ENCODE data around the gene HSPA6. TPM values are rescaled to one million over a fixed set of nuclear protein-coding genes. Genes with fewer than 3 reads are reported as not detected.
"Not testable (repeated sequence)": the region's sequence is repeated elsewhere in the genome, so short reads cannot be mapped to it uniquely, and the experiment has no call there.

The HSPA6 gene
- total RNA-seq: 2.8 TPM

DNA sequence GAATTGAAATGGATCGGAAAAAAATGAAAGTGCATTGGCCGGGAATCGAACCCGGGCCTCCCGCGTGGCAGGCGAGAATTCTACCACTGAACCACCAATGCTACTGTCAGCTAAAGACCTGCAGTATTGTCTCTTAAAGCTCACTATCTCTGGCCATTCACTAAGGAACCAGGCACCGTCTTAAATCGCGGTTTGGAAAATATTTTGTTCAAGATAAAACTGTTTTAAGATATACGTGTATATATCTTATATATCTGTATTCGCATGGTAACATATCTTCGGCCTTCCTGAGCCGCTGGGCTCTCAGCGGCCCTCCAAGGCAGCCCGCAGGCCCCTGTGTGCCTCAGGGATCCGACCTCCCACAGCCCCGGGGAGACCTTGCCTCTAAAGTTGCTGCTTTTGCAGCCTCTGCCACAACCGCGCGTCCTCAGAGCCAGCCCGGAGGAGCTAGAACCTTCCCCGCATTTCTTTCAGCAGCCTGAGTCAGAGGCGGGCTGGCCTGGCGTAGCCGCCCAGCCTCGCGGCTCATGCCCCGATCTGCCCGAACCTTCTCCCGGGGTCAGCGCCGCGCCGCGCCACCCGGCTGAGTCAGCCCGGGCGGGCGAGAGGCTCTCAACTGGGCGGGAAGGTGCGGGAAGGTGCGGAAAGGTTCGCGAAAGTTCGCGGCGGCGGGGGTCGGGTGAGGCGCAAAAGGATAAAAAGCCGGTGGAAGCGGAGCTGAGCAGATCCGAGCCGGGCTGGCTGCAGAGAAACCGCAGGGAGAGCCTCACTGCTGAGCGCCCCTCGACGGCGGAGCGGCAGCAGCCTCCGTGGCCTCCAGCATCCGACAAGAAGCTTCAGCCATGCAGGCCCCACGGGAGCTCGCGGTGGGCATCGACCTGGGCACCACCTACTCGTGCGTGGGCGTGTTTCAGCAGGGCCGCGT, at the start of gene HSPA6:
Gene HSPA6, plus strand, starts transcription at position 724 of the 925 bp plus-strand sequence. Its CDS starts 119 bp downstream, at position 843.
- Histone ChIP-seq H3K4me1 (ENCODE audit: insufficient read depth, low read length) (peaks cover 16% of the 10 kb centered on the region), H3K4me3 (ENCODE audit: low read length) (peak within 1 kb of the TSS; percentile 70)
- H3K9me3 ChIP-seq (ENCODE audit: low read depth, low read length); H3K27me3 ChIP-seq (ENCODE audit: insufficient read depth, low read length): not testable (repeated sequence)

DNA sequence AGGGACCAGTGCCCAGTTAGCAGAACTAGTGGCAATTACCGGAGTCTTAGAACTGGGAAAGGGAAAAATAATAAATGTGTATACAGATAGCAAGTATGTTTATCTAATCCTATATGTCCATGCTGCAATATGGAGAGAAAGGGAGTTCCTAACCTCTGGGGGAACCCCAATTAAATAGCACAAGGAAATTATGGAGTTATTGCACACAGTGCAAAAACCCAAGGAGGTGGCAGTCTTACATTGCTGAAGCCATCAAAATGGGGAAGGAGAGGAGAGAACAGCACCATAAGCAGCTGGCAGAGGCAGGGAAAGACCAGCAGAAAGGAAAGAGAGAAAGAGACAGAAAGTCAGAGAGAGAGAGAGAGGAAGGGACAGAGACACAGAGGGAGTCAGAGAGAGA, 46.6 kb upstream of the HSPA6 start:
- H3K4me1 ChIP-seq (ENCODE audit: insufficient read depth, low read length); H3K4me3 ChIP-seq (ENCODE audit: low read length); H3K9me3 ChIP-seq (ENCODE audit: low read depth, low read length): not testable (repeated sequence)
- H3K27me3 ChIP-seq (ENCODE audit: insufficient read depth, low read length): peaks cover 31% of the 10 kb centered on the region

DNA sequence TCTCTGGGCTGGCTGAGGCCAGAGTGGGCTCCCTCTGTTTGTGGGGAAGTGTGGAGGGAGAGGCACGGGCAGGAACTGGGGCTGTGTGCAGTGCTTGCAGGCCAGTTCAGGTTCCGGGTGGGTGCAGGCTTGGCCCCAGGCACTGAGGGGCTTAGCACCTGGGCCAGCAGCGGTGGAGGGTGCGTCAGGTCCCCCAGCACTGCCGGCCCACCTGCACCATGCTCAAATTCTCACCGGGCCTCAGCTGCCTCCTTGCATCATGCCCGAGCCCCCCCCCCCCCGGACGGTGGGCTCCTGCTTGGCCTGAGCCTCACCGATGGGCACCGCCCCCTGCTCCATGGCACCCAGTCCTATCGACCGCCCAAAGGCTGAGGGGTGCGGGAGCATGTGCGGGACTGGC, 45.4 kb upstream of the HSPA6 start:
- Histone ChIP-seq H3K4me1 (ENCODE audit: insufficient read depth, low read length) (no peaks in the 10 kb centered on the region), H3K27me3 (ENCODE audit: insufficient read depth, low read length) (peaks cover 24% of the 10 kb centered on the region), H3K4me3 (ENCODE audit: low read length) (no peak overlapping the region), H3K9me3 (ENCODE audit: low read depth, low read length) (no peaks in the 10 kb centered on the region)

DNA sequence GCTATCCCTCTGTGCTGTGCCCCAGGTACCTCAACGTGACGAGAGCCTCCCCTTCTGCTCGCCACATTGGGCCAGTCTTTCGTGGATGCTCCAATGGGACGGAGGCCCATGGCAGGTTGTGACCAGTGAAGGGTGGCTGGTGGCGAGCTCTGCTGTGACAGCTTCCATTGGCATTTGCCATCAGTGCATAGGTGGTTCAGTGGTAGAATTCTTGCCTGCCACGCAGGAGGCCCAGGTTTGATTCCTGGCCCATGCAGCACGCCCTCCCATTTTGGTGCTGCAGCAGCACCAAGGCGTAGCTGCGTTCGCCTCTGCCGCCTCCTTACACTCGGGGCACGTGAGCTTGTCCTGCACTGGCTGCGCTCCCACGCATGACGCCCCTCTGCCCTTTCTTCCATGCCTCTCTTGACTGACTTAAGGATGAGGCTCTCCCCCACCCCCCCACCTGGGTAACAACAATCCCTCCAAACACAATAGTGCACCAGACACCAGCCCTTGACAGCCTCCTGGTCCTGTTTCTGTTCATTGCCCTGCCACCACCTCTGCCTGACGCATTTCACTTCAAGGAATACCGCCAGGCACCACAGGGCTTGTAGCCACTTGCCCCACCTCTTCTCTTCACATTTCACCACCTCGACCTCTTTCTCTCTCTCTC, 43.8 kb upstream of the HSPA6 start:
- peaks cover 16% of the 10 kb centered on the region for H3K27me3 ChIP-seq (ENCODE audit: insufficient read depth, low read length)
- H3K4me1 ChIP-seq (ENCODE audit: insufficient read depth, low read length): no peaks in the 10 kb centered on the region
- H3K9me3 ChIP-seq (ENCODE audit: low read depth, low read length): no peaks in the 10 kb centered on the region
- no peak overlapping the region for H3K4me3 ChIP-seq (ENCODE audit: low read length)

DNA sequence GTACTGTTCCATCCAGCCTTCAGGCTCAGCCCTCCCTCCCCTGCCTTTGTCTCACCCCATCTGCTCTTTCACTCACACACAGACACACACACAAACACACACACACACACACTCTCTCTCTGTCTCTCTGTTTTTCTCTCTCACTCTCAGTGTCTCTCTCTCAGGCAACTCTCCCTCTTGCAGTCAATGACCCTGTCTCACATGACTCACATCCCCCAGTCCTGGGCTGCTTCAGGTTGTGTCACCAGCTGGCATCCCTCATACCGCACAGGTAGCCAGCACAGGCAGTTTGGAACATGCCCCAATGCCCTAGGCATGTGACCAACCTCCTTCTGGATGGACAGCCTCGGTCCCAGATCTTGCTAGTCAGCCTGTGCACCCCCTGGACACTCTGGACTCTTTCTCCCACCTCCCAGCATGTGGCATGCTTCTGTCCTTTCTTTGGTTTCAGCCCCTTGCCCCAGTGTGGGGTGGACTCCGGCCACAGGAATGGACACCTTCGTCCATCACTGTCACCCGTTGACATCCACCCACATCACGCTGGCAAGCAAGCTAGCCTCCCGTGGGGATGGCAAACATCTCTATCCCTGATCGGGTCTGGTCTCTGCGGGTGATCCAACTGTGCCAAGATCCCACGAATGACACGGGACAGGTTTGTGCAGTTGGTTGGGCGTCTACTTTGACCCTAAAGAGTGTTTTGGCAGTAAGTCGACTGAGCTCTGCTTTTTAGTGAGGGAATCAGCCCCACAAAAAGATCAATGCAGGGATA, 42.5 kb upstream of the HSPA6 start:
- Histone ChIP-seq H3K4me1 (ENCODE audit: insufficient read depth, low read length) (peaks cover under 1% of the 10 kb centered on the region), H3K27me3 (ENCODE audit: insufficient read depth, low read length) (peaks cover 16% of the 10 kb centered on the region), H3K9me3 (ENCODE audit: low read depth, low read length) (no peaks in the 10 kb centered on the region), H3K4me3 (ENCODE audit: low read length) (no peak overlapping the region)

DNA sequence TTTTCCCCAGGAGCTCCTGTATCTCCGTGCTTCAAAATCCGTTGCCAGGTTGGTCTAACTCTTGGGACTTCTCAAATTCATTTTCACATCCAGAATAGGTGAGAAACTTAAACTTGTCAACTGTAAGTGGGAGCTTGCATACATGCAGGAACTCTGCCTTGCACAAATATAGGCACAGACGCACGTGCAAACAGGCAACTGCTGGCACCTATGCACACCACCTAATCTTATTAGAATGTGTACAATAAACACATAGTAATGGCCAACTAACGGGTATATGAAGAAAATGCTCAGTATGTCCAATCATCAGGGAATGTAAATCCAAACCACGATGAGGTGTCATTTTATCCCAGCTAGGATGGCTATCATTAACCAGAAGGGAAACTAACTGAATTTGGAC, 41.7 kb upstream of the HSPA6 start:
- Histone ChIP-seq H3K27me3 (ENCODE audit: insufficient read depth, low read length) (peaks cover 16% of the 10 kb centered on the region), H3K4me1 (ENCODE audit: insufficient read depth, low read length) (peaks cover 8% of the 10 kb centered on the region), H3K4me3 (ENCODE audit: low read length) (no peak overlapping the region), H3K9me3 (ENCODE audit: low read depth, low read length) (no peaks in the 10 kb centered on the region)

DNA sequence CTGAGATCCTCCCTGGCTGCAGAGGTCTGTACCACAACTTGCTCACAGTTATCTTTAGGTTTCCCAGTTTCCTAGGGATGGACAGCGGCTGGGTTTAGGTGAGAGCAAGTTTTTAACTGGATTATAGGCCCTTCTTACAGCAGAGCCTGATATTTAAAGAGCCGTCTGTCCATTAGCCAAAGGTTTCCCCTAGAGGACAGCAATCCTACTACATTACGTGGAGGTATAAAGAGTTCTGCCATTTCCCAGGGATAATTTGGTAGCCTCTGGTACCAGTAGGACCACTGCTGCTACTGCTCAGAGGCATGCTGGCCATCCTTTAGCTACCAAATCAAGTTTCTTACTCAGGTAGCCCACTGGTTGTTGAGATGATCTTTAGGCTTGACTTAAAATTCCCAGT, 41.0 kb upstream of the HSPA6 start:
- Histone ChIP-seq H3K9me3 (ENCODE audit: low read depth, low read length) (no peaks in the 10 kb centered on the region), H3K4me1 (ENCODE audit: insufficient read depth, low read length) (peaks cover 8% of the 10 kb centered on the region)

DNA sequence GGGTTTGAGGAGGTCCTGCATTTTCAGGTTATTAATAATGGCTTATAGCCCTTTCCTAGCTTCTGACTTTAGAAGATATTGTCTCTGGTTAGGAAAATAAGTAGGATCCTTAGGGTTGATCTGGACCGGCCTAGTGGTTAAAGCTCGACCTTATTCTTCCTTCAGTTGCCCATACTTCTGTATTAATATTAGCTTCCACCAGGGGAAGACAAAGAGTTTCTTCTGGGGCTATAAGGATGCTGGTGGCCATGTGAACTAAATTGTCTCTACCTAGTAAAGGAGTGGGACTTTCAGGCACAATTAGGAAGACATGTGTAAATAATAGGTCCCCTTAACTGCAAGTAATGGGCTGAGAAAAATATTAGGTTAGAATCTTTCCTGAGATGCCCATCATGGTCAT, 39.7 kb upstream of the HSPA6 start:
- H3K9me3 ChIP-seq (ENCODE audit: low read depth, low read length): no peaks in the 10 kb centered on the region
- H3K4me1 ChIP-seq (ENCODE audit: insufficient read depth, low read length): peaks cover 8% of the 10 kb centered on the region
- peaks cover 18% of the 10 kb centered on the region for H3K27me3 ChIP-seq (ENCODE audit: insufficient read depth, low read length)
- H3K4me3 ChIP-seq (ENCODE audit: low read length): no peak overlapping the region

More for the DNA sequence above, 41.0 kb upstream of the HSPA6 start:
- Histone ChIP-seq H3K4me3 (ENCODE audit: low read length) (no peak overlapping the region), H3K27me3 (ENCODE audit: insufficient read depth, low read length) (peaks cover 16% of the 10 kb centered on the region)

DNA sequence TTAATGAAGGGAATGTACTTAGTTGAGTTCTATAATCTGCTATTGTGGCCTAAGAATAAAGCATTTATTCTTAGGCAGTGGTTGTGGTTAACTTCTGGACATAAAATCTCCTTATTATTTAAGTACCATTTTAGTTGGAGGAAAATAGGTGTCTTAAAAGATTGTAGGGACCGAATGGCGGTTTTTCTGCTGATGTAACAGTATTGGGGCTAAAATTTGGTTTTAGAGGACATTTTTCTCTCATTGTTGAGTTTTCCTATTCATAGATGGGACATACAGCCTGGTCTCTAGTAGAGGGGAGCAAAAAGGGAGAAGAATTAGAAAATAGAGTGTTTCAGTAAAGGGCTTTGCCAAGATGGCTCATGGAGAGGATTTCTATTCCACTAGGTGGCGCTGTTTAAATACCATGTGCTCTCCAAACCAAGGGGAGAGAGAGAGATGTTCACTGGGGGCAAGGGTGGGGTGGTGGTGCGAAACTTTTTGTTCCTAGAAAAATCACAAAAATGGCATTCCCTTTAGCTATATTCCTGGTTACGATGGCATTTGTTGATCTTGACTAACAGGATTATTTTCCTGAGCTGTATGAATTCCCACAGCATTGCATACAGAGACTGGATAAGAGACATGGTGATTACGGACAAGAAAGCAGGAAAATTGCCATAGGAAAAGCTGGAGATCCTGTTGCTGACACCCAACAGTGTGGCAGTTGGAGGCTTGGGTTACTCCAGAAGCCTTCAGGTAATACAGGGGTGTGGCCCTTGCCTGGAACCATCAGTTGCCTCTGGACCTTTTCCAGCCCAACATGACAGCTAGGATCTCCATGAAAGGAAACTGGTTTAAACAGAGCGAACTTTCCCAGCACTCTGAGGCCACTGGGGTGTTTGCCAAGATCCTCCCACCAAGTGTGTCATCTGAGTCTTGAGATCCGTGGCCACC, 37.3 kb upstream of the HSPA6 start:
- Histone ChIP-seq H3K9me3 (ENCODE audit: low read depth, low read length) (no peaks in the 10 kb centered on the region), H3K27me3 (ENCODE audit: insufficient read depth, low read length) (peaks cover 22% of the 10 kb centered on the region), H3K4me1 (ENCODE audit: insufficient read depth, low read length) (peaks cover 24% of the 10 kb centered on the region), H3K4me3 (ENCODE audit: low read length) (no peak overlapping the region)

DNA sequence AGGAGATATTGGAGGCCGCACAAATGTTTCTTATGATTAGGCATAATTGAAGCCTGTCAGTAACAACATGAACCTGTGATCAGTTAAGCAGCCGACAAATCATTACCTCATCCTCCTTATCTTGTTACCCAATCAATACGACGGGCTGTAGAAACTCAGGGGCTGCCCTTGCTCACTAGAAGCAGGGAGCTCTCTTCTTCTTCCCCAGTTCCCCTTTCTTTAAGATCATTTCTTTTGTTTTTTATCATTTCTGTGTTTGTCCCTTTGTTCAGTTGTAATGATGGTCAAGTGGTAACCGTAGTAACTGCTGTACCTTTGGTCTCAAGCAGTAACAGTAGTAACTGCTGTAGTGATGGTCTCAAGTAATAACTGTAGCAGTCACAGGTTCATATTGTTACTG, 32.9 kb upstream of the HSPA6 start:
- Histone ChIP-seq H3K27me3 (ENCODE audit: insufficient read depth, low read length) (peaks cover 28% of the 10 kb centered on the region), H3K4me3 (ENCODE audit: low read length) (no peak overlapping the region), H3K9me3 (ENCODE audit: low read depth, low read length) (no peaks in the 10 kb centered on the region), H3K4me1 (ENCODE audit: insufficient read depth, low read length) (peaks cover 27% of the 10 kb centered on the region)

DNA sequence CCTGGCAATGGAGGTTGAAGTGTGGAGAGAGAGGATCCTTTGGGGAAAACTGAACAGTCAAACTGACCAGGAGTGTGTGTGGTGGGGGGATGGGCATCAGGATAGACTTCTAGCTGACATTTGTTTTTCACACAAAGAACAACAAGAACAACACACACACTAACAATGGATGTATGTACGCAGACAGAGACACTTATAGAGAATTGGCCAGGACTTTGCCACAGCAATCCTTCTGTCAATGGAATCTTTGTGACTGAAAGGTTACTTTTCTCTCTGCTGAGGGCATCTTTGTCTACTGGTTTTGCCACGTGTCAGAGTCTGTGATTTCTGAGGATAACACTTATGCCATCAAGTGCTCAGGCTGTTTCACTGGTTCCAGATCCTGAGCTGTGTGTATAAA, 31.5 kb upstream of the HSPA6 start:
- Histone ChIP-seq H3K9me3 (ENCODE audit: low read depth, low read length) (no peaks in the 10 kb centered on the region), H3K4me3 (ENCODE audit: low read length) (no peak overlapping the region), H3K4me1 (ENCODE audit: insufficient read depth, low read length) (peaks cover 19% of the 10 kb centered on the region), H3K27me3 (ENCODE audit: insufficient read depth, low read length) (peaks cover 28% of the 10 kb centered on the region)

DNA sequence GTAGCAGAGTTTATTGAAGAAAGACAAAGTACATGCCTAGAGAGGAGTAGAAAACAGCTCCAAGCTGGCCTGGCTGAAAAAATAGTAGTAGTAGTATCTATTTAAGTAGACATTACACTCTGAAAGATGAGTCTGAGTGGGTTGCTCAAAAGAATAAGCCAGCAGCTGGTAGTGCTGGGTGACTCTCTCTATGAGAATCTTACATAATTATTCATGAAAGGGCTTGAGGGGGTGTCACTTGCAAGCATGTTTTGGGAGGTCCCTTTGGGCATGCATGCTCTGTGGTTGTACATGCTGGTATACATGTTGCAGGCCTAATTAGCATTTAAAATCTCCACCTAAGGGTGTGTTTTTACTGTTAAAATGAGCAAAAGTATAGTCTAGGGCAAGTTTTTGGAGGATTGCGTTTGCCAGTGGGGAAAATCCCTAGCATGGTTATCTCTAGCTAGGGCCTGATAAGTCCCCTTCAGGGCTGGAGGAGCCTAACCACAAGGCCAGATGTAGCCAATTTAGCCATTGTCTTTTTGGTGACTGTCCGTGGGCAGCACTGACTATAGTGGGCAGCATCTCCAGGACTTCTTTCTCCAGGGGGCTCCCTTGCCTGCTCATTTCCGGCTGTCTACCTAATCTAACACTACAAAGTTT, 30.1 kb upstream of the HSPA6 start:
- H3K4me1 ChIP-seq (ENCODE audit: insufficient read depth, low read length): peaks cover 26% of the 10 kb centered on the region
- H3K27me3 ChIP-seq (ENCODE audit: insufficient read depth, low read length): peaks cover 28% of the 10 kb centered on the region
- H3K9me3 ChIP-seq (ENCODE audit: low read depth, low read length): no peaks in the 10 kb centered on the region
- no peak overlapping the region for H3K4me3 ChIP-seq (ENCODE audit: low read length)

DNA sequence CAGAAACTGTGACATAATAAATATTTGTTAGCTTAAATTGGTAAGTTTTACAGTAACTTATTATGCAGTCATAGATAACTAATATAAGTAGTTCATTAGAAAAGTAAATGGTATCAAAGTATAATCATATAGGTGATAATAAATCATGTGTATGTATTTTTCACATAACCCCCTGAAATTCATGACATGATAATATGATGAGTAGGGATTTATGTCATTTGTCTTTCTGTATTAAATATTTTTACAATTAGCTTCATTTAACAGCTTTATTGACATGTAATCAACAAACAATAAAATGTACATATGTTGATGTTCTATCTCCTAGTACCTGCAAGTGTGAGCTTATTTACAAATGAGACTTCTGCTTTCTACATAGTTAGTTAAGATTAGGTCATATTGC, 28.9 kb upstream of the HSPA6 start:
- peaks cover 36% of the 10 kb centered on the region for H3K4me1 ChIP-seq (ENCODE audit: insufficient read depth, low read length)
- H3K27me3 ChIP-seq (ENCODE audit: insufficient read depth, low read length): peaks cover 17% of the 10 kb centered on the region
- H3K4me3 ChIP-seq (ENCODE audit: low read length): no peak overlapping the region
- no peaks in the 10 kb centered on the region for H3K9me3 ChIP-seq (ENCODE audit: low read depth, low read length)

DNA sequence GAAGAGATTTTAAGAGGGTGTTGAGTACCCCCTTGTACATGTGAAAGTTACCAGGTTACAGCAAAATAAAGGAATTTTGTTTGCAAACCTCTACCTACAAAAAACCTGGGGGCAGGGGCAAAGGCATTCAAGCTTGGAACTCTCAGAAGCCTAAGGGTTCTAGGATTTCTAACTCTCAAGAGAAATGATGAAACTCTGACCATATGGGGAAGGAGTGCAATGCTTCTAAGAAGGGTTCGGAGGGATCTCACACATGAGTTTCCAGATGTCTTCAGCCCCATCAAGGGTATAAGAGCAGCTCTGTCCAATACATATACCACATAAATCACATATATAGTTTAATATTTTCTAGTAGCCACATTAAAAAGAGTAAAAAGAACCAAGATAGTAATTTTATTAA, 26.4 kb upstream of the HSPA6 start:
- Histone ChIP-seq H3K4me3 (ENCODE audit: low read length) (no peak overlapping the region), H3K27me3 (ENCODE audit: insufficient read depth, low read length) (peaks cover 12% of the 10 kb centered on the region), H3K9me3 (ENCODE audit: low read depth, low read length) (no peaks in the 10 kb centered on the region), H3K4me1 (ENCODE audit: insufficient read depth, low read length) (peaks cover 27% of the 10 kb centered on the region)
